ENCODE results near the gene A1CF.
"Not testable (repeated sequence)": the region's sequence is repeated elsewhere in the genome, so short reads cannot be mapped to it uniquely, and the experiment has no call there.

The A1CF gene

GRCh38 chr10:50885097-50885859, at the start of gene A1CF:
Gene A1CF, minus strand, starts transcription at chr10:50885627. Its CDS starts 25,687 bp downstream, at chr10:50859940.
- no peak for DNase-seq (ENCODE audit: low read depth)

- DNase-seq (ENCODE audit: low read depth), result no peak
Measured at GRCh38 chr10:50931948-50932431, 46.6 kb upstream of the A1CF start.

GRCh38 chr10:50929670-50930069, 44.2 kb upstream of the A1CF start:
- DNase-seq (ENCODE audit: low read depth), result no peak

GRCh38 chr10:50928190-50928552, 42.7 kb upstream of the A1CF start:
- no peak for DNase-seq (ENCODE audit: low read depth)

- no peak for DNase-seq (ENCODE audit: low read depth)
Measured at GRCh38 chr10:50927522-50928189, 42.2 kb upstream of the A1CF start.

GRCh38 chr10:50923471-50923870, 38.0 kb upstream of the A1CF start:
- not testable (repeated sequence) for DNase-seq (ENCODE audit: low read depth)

GRCh38 chr10:50919010-50919409, 33.6 kb upstream of the A1CF start:
- no peak for DNase-seq (ENCODE audit: low read depth)

GRCh38 chr10:50918529-50918928, 33.1 kb upstream of the A1CF start:
- DNase-seq (ENCODE audit: low read depth), result no peak

- no peak for DNase-seq (ENCODE audit: low read depth)
Measured at GRCh38 chr10:50917486-50917885, 32.1 kb upstream of the A1CF start.

- no peak for DNase-seq (ENCODE audit: low read depth)
Measured at GRCh38 chr10:50909334-50910014, 24.0 kb upstream of the A1CF start.

- DNase-seq (ENCODE audit: low read depth), result no peak
Measured at GRCh38 chr10:50908366-50908765, 22.9 kb upstream of the A1CF start.

- DNase-seq (ENCODE audit: low read depth), result not testable (repeated sequence)
Measured at GRCh38 chr10:50905797-50906196, 20.4 kb upstream of the A1CF start.

- DNase-seq (ENCODE audit: low read depth), result no peak
Measured at GRCh38 chr10:50896721-50897120, 11.3 kb upstream of the A1CF start.

GRCh38 chr10:50894312-50894711, 8.9 kb upstream of the A1CF start:
- DNase-seq (ENCODE audit: low read depth), result no peak

- no peak for DNase-seq (ENCODE audit: low read depth)
Measured at GRCh38 chr10:50892467-50892866, 7.0 kb upstream of the A1CF start.

GRCh38 chr10:50884302-50884701, 1.1 kb downstream of the A1CF start:
- DNase-seq (ENCODE audit: low read depth), result no peak

GRCh38 chr10:50883629-50884028, 1.8 kb downstream of the A1CF start:
- no peak for DNase-seq (ENCODE audit: low read depth)

- DNase-seq (ENCODE audit: low read depth), result no peak
Measured at GRCh38 chr10:50882540-50882983, 2.9 kb downstream of the A1CF start.

- DNase-seq (ENCODE audit: low read depth), result not testable (repeated sequence)
Measured at GRCh38 chr10:50881046-50881445, 4.4 kb downstream of the A1CF start.

GRCh38 chr10:50876429-50876828, 9.0 kb downstream of the A1CF start:
- DNase-seq (ENCODE audit: low read depth), result no peak

- no peak for DNase-seq (ENCODE audit: low read depth)
Measured at GRCh38 chr10:50874723-50875122, 10.7 kb downstream of the A1CF start.

GRCh38 chr10:50866317-50866716, 19.1 kb downstream of the A1CF start:
- no peak for DNase-seq (ENCODE audit: low read depth)

- no peak for DNase-seq (ENCODE audit: low read depth)
Measured at GRCh38 chr10:50862719-50863118, 22.7 kb downstream of the A1CF start.
